NOMO-1 treated with dmso at 0.1 percent for 144 hours (cell line): ENCODE results near the gene UCK1.
"Not testable (repeated sequence)": the region's sequence is repeated elsewhere in the genome, so short reads cannot be mapped to it uniquely, and the experiment has no call there.

ENCODE experiments used
- DNase-seq: peaks from one replicate; lab custom pipeline; 2025; ENCODE audit not compliant: unreplicated experiment; lab: John Stamatoyannopoulos, UW

UCK1 gene

GRCh38 chr9:131554087-131554842, 23.2 kb upstream of the UCK1 start:
- DNase-seq = no peak

DNA sequence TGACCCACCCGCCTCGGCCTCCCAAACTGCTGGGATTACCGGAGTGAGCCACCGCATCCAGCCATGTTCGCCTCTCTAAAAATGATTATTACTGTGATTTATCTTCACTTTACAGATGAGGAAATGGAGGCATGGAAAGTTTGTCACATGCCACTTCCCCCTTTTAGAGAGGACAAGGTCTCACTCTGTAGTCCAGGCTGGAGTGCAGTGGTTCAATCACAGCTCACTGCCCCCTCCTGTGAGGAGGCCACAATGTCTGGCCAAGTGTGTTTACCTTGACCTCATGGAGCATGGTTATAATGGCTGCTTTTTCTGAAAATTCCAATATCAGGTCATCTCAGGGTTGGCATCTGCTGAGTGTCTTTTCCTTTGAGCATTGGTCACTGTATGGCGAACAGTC, 21.0 kb upstream of the UCK1 start:
- DNase-seq = no peak

DNA sequence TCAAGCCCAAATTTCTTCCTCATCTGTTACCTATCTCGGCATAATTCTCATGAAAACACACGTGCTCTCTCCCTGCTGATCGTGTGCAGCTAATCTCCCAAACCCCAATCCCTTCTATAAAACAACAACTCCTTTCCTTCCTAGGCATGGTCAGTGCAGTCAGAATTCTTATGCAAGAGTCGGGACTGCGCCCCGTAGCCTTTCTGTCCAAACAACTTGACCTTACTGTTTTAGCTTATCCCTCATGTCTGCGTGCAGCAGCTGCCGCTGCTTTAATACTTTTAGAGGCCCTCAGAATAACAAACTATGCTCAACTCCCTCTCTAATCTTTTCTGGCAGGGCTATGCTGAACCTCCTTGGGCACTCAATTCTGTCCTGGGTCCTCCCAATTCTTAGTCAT, 19.4 kb upstream of the UCK1 start:
- DNase-seq = not testable (repeated sequence)

- DNase-seq = not testable (repeated sequence)
Measured at GRCh38 chr9:131549186-131549585, 18.1 kb upstream of the UCK1 start.

- no peak for DNase-seq
Measured at GRCh38 chr9:131546336-131547084, 15.4 kb upstream of the UCK1 start.

GRCh38 chr9:131545786-131546335, 14.8 kb upstream of the UCK1 start:
- no peak for DNase-seq

GRCh38 chr9:131545003-131545785, 14.1 kb upstream of the UCK1 start, which contains the start of gene PRRT1B:
Gene PRRT1B (plus strand): TSS chr9:131545523. CDS start chr9:131545616, 93 bp downstream.
- DNase-seq = no peak

GRCh38 chr9:131543141-131543540, 12.1 kb upstream of the UCK1 start:
- no peak for DNase-seq

DNA sequence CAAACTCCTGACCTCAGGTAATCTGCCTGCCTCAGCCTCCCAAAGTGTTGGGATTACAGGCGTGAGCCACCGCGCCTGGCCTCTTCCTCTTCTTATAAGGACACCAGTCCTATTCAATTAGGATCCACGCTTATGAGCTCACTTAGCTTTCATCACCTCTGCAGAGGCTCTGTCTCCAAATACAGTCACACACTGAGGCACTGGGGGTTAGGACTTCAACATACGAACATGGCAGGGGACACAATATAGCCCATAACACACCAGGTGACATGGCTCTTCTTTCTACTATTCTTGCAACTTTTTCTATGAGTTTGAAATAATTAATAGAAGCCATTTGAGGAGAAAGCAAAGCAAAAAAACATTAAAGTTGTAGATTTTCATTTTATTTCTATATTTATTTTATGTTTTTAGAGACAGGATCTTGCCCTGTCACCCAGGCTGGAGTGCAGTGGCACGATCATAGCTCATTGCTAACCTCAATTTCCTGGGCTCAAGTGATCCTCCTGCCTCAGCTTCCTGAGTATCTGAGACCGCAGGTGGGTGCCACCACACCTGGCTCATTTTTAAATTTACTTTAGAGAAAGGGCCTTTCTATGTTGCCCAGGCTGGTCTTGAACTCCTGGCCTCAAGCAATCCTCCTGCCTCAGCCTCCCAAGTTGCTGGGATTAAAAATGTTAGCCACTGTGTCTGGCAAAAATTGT, 8.3 kb upstream of the UCK1 start:
- DNase-seq = no peak

GRCh38 chr9:131537946-131538345, 6.9 kb upstream of the UCK1 start:
- no peak for DNase-seq

GRCh38 chr9:131534721-131535237, 3.7 kb upstream of the UCK1 start:
- no peak for DNase-seq

GRCh38 chr9:131530546-131530919, 530 bp downstream of the UCK1 start:
- DNase-seq = no peak

- DNase-seq = no peak
Measured at GRCh38 chr9:131529597-131530545, 1.2 kb downstream of the UCK1 start.

DNA sequence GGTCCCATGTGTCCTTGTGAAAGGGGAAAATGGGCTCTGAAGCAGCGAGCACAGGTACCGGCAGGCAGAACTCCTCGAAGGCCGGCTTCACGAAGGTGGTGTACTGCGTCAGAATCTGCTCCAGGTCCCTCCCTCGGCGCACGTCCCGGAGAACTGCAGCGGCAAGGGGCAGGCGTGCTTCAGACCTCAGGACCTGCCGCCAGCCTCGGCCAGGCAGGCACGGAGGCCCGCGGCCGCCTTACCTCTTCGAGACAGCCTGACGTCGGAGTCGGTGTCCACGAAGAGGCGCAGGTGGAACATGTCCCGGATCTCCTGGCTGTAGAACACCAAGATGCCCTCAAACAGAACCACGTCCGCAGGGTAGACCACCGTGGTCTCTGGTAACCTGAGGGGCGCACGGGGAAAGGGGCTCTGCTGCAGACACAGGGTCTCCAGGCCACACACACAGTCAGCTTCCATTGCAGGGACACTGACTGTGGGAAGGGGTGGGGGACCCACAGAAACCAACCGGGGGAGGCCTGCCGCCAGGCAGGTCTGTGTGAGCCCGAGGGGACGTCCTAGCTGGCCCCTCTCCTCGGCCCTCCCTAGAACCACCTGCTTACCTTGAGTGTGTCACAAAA, 2.1 kb downstream of the UCK1 start:
- no peak for DNase-seq

DNA sequence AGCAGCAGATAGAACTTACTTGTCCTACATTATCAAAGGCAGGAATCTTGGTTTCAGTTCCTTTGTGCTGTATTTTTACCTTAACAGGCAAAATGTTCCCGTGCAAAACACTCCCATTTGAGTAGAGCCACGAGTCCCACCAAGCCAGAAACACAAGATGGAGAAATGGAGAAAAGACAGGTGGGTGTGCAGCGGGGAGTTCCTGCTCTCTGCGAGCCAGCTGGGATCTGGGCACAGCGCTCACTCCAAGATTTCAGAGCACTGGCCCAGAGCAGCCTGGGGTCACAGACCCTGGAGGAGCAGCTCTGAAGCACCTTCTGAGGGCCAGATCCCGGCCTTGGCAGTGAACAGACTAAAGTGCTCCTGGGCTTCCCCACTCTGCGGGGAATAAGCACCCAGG, 2.9 kb downstream of the UCK1 start:
- DNase-seq = no peak

GRCh38 chr9:131525643-131526565, 5.2 kb downstream of the UCK1 start:
- no peak for DNase-seq

GRCh38 chr9:131524665-131525315, 6.3 kb downstream of the UCK1 start:
- DNase-seq = no peak
